GM10266 (cell line): ENCODE results near the gene RGSL1.

Experiments
- DNase-seq: peaks from one replicate; pipeline ENCODE4 v3.0.0; 2012; ENCODE audit errors: extremely low spot score
- TF ChIP-seq, protein P1 (sequence below): IDR thresholded peaks from 2 replicates; pipeline ENCODE4 v1.5.1; 2012; ENCODE audit warnings: mild to moderate bottlenecking, low read depth; ENCODE audit not compliant: control insufficient read depth, insufficient read depth; ENCODE audit errors: missing control alignments

RGSL1 gene

DNA sequence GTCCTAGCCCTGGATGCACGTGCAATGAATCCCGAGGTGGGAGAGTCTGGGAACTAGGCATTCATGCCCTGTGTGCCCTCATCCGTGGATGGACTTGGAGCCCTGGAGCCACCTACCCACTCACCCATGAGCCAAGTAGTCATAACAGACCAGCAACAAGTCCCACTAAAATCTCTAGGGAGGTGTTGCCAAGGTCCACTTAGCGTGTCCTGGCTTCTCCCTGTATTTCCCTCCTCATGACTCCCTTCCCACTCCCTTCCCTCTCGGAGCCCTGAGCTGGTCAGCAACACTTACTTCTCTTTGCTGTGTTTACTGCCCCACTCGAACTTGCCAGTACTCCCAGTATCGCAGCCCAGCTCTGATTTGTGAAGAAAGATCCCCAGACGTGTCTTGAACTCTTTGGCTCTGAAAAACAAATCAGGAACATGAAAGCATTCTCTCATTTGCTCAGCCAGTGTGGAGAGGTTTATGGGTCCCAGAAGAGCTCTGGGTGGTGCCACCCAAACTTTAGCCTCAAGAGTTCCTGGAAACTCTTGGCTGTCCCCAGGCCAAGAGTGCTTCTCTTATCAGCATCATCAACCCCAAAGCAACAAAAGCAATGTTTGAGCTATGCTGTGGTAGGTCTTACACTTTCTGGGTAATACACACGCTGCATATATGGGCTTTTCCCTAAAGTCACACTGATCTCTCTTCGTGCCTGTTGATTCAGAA, 153.1 kb downstream of the RGSL1 start:
- DNase-seq, result no peak
- TF ChIP-seq, protein P1, sequence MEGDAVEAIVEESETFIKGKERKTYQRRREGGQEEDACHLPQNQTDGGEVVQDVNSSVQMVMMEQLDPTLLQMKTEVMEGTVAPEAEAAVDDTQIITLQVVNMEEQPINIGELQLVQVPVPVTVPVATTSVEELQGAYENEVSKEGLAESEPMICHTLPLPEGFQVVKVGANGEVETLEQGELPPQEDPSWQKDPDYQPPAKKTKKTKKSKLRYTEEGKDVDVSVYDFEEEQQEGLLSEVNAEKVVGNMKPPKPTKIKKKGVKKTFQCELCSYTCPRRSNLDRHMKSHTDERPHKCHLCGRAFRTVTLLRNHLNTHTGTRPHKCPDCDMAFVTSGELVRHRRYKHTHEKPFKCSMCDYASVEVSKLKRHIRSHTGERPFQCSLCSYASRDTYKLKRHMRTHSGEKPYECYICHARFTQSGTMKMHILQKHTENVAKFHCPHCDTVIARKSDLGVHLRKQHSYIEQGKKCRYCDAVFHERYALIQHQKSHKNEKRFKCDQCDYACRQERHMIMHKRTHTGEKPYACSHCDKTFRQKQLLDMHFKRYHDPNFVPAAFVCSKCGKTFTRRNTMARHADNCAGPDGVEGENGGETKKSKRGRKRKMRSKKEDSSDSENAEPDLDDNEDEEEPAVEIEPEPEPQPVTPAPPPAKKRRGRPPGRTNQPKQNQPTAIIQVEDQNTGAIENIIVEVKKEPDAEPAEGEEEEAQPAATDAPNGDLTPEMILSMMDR, result no peak

DNA sequence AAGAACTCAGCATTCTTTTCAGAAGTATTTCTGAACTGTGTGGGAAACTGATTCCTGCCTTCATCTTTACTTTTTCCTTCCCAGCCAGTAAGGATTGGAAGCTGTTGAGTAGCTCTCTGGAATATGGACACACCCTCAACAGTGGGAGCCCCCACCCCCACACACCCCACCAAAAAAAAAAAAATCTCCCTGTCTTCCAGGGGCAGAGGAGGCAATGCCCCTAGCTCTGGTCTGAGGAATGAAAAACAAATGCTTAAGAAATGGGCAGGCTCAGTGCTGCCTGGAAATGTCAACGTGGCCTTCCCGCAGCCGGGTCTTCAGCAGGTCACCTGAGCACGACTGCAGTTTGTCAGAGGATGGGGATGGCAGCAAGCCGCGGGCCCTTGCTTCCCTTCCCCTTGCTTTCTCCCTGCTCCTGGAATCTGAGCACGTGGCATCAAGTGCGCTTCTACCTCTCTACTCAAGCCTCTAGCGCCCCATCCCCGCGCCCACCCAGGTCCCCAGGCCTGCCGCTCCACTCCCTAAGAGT, 153.8 kb downstream of the RGSL1 start:
- DNase-seq, result no peak
- TF ChIP-seq, protein P1, result no peak

DNA sequence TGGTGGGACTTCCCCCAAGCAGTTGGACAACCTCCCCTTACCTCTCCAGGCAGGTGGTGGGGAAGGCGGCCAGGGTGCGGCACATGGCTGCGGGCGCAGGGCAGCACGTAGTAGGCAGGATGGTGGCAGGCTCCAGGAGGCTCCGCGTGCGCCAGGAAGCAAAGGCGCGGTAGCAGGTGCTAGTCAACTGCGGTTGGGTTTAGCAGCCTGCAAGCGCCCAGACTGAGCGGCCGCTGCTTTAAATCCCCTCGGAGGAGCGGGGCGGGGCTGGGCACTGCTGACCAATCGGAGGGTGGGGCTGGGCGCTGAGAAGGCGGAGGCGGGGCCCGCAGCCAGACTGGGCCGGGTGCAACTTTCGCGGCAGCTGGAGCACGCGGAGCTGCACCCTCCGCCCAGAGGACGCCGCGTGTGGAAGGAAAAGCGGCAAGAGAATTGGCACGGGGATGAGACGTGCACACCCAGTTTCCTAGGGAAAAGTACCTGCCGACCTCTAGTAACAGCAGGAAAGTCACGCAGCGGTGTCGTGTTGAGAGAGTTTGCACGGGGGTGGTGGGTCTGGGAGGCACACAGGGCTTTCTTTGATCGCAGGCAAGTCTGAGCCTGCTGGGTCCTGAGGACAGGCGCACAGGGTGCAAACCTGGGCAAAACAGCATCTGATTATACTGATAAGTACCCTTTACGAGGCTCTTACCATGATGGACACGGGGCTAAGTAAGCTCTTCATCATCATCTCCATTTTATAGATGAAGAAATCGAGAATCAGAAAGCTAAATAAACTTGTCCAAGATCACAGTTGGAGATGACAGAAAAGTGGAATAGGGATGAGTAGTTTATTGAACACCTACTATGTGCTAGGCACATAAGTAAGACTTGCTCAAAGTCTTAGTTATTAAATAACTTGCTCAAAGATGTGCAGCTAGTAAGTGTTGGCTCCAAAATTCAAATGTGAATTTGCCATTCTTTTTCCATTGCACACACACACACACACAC, 154.5 kb downstream of the RGSL1 start, which contains the start of gene RGS16:
Gene RGS16 (minus strand): TSS at position 215 of the 990 bp plus-strand sequence. CDS start 130 bp downstream, at position 85.
- DNase-seq, result peak; percentile 93

DNA sequence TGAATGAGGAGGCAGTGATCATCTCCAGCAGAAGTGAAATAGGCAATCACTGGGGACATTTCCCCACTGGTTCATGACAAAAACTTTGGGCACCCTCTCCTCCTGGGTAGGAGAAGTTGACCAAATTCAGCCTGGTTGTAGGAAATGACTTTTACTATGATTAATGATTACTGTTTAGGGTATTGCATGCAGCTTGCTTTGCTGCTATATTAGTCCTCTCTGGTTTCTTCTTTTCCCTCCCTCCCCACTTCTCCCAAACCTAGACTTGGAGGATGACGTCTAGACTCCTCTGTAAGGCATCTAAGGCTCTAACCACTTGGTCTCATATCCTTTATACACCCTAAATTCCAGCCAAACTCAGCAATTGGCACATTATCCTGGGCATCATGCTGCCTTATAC, 157.6 kb downstream of the RGSL1 start:
- TF ChIP-seq, protein P1, result no peak

More for the DNA sequence above, 154.5 kb downstream of the RGSL1 start, which contains the start of gene RGS16:
- TF ChIP-seq, protein P1, result no peak

DNA sequence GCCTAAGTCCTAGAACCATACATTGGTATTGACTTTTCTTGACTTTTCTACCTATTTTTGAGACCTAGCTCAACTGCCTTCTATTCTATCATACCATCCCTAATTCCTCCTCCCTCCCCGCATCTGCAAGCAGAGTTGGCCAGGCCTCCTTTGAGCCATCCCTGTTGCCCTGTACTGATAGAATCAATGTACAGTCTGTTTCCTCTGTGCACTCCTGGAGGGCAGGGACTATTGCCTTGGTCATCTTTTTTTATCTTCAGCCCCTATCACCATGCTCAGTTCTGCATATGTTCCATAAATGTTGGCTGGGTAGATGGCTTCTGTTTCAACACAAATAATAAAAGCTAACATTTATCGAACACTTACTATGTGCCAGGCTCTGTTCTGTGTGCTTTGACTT, 158.3 kb downstream of the RGSL1 start:
- DNase-seq, result no peak
- TF ChIP-seq, protein P1, result no peak

More for the DNA sequence above, 157.6 kb downstream of the RGSL1 start:
- DNase-seq, result no peak

DNA sequence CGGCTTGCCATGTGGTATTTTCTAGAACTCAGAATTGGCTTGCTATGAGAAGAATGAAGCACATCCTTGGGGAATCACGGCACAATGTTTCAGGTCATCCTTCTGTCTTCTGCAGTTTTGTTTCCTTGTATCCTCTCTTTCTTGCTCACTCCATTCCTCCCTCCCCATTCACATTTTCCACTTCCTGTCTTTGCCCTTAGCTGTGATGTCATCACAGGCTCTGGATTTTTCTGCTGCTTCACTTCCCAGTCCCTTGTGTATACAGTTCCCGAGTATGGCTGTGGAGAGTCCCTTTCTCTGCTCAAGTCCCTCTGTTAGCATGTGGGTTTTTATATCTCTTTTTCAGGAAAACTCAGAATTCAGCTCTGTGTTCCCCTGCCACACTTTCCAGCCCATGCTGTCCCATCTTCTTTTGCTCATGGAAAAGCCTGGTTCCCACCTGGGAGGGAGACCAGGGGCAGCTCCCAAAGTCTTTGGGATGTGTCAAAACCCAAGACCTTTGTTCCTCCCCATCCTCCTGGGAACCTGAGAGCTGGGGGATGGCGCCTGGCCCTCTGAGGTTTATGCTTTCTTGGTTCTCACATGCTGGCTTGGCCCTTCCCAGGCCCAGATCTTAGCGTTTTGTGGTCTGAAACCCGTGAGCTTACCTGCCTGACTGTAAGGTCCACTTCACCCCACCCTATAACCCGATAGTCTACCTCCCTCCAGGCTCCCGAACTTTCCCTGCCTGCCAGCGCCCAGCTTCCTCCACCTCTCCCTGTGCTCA, 159.1 kb downstream of the RGSL1 start:
- no peak for DNase-seq

More for the DNA sequence above, 159.1 kb downstream of the RGSL1 start:
- TF ChIP-seq, protein P1, result no peak
